Left lung (tissue), 10 donors: Measurements from ENCODE around the gene CDH4. TPM values are rescaled to one million over a fixed set of nuclear protein-coding genes. Genes with fewer than 3 reads are reported as not detected.

Experiments used
- ATAC-seq: fragments of 200-7000 bp; cut with Tn5 transposase; one replicate; pipeline ENCODE4 v1.9.1; 2020; ENCODE audit warnings: moderate library complexity
- DNase-seq, 4 donors: peaks; one replicate each; pipeline ENCODE4 v3.0.0-alpha.2; 2013 to 2020
- H3K27ac ChIP-seq, 2 donors: fragments of 200-600 bp; sonication (generic) in 1 of 2; one replicate each; pipeline versions ENCODE4 v1.5.0 to v1.8.0; 2020 to 2021
- H3K27me3 ChIP-seq, 2 donors: fragments of 200-600 bp; sonication (generic) in 1 of 2; one replicate each; pipeline versions ENCODE4 v1.5.0 to v1.8.0; 2020 to 2021
- H3K36me3 ChIP-seq, 2 donors: fragments of 200-600 bp; sonication (generic) in 1 of 2; one replicate each; pipeline versions ENCODE4 v1.5.0 to v1.8.0; 2020 to 2021
- H3K4me1 ChIP-seq, 2 donors: fragments of 200-600 bp; one replicate each; pipeline ENCODE4 v1.8.0; 2021
- H3K4me3 ChIP-seq, 2 donors: fragments of 200-600 bp; sonication (generic) in 1 of 2; one replicate each; pipeline versions ENCODE4 v1.5.0 to v1.8.0; 2020 to 2021; ENCODE audit warnings: mild to moderate bottlenecking in 1 of 2
- H3K9me3 ChIP-seq, 2 donors: fragments of 200-600 bp; sonication (generic) in 1 of 2; one replicate each; pipeline versions ENCODE4 v1.5.0 to v1.8.0; 2020 to 2021
- CTCF ChIP-seq, 2 donors: fragments of 200-600 bp; sonication (generic) in 1 of 2; IDR thresholded peaks; one replicate each; pipeline versions ENCODE4 v1.5.0 to v1.8.0; 2021; ENCODE audit warnings: antibody characterized with exemption in 2 of 2
- intact Hi-C, 2 donors: fragments of 100-400 bp; cut with DNase I; formaldehyde crosslinking; loops; one replicate each; pipeline versions ENCODE4 v1.11.2 to v1.14.2; 2022
- polyA plus RNA-seq, 6 donors: library from polyadenylated mRNA; unstranded; fragments of 120-200 nt; gene quantifications; one replicate each; pipeline ENCODE4 v1.2.1, GENCODE V29; 2013; ENCODE audit not compliant: insufficient read length in 6 of 6
- total RNA-seq, 2 donors: library from RNA; stranded (reverse); fragmentation: NEBNext Ultra II Directional; extraction: Animal tissue kit (Norgen Biotek cat#: 25700); gene quantifications; one replicate each; pipeline ENCODE4 v1.2.1, GENCODE V29; 2021
- donor health status: DM: no; HTN: yes; CAD: no.
- donor health status: DM: no; HTN: no; CAD: no.

Gene CDH4
- total and polyA plus RNA-seq, 8 donors: 0.24 to 10.8 (median 5.1) TPM

- ATAC-seq: no peak
- no peaks in the 10 kb centered on the region for H3K36me3 ChIP-seq
- H3K9me3 ChIP-seq: no peaks in the 10 kb centered on the region
- H3K4me3 ChIP-seq: no peak overlapping the region
- intact Hi-C loops: no loop called here
- no peaks in the 10 kb centered on the region for H3K4me1 ChIP-seq
- H3K27me3 ChIP-seq: peaks cover 0 to 48% of the 10 kb centered on the region in 2 donors
- peak in 1 of 4 donors; percentile 35 for DNase-seq
- no peak overlapping the region for H3K27ac ChIP-seq
- no peak for TF ChIP-seq CTCF (IDR thresholded peaks at IDR 0.05)
Observed at GRCh38 chr20:61813791-61814190, 561.7 kb downstream of the CDH4 start.

GRCh38 chr20:61814244-61814643 lies 562.2 kb downstream of the CDH4 start:
- H3K9me3 ChIP-seq: no peaks in the 10 kb centered on the region
- H3K36me3 ChIP-seq: no peaks in the 10 kb centered on the region
- no peaks in the 10 kb centered on the region for H3K4me1 ChIP-seq
- H3K4me3 ChIP-seq: no peak overlapping the region
- TF ChIP-seq CTCF (IDR thresholded peaks at IDR 0.05): no peak
- DNase-seq (peak in 1 of 4 donors; percentile 34), ATAC-seq (no peak)
- intact Hi-C loops: no loop called here
- peaks cover 0 to 43% of the 10 kb centered on the region in 2 donors for H3K27me3 ChIP-seq
- no peak overlapping the region for H3K27ac ChIP-seq

GRCh38 chr20:61814726-61815125 lies 562.7 kb downstream of the CDH4 start:
- DNase-seq: peak in 1 of 4 donors; percentile 31
- peaks cover 0 to 41% of the 10 kb centered on the region in 2 donors for H3K27me3 ChIP-seq
- no peaks in the 10 kb centered on the region for H3K9me3 ChIP-seq
- H3K4me1 ChIP-seq: no peaks in the 10 kb centered on the region
- intact Hi-C loops: no loop called here
- no peak overlapping the region for H3K4me3 ChIP-seq
- ATAC-seq: no peak
- TF ChIP-seq CTCF (IDR thresholded peaks at IDR 0.05): no peak
- no peaks in the 10 kb centered on the region for H3K36me3 ChIP-seq
- no peak overlapping the region for H3K27ac ChIP-seq

GRCh38 chr20:61815176-61815575 lies 563.1 kb downstream of the CDH4 start:
- Histone ChIP-seq H3K27me3 (peaks cover 0 to 44% of the 10 kb centered on the region in 2 donors), H3K27ac (no peak overlapping the region), H3K36me3 (no peaks in the 10 kb centered on the region), H3K4me1 (no peaks in the 10 kb centered on the region), H3K4me3 (no peak overlapping the region), H3K9me3 (no peaks in the 10 kb centered on the region)
- no peak for TF ChIP-seq CTCF (IDR thresholded peaks at IDR 0.05)
- intact Hi-C loops: no loop called here
- ATAC-seq (no peak), DNase-seq (peak in 1 of 4 donors; percentile 36)

GRCh38 chr20:61815678-61816077 lies 563.6 kb downstream of the CDH4 start:
- no peaks in the 10 kb centered on the region for H3K9me3 ChIP-seq
- TF ChIP-seq CTCF (IDR thresholded peaks at IDR 0.05): no peak
- no peaks in the 10 kb centered on the region for H3K4me1 ChIP-seq
- H3K27ac ChIP-seq: no peak overlapping the region
- no peak overlapping the region for H3K4me3 ChIP-seq
- no peak for DNase-seq
- no peaks in the 10 kb centered on the region for H3K36me3 ChIP-seq
- ATAC-seq: no peak
- intact Hi-C loops: no loop called here
- peaks cover 0 to 44% of the 10 kb centered on the region in 2 donors for H3K27me3 ChIP-seq
